Memory B cell (primary cell): ENCODE data around the gene DDA1.
"Not testable (repeated sequence)": the region's sequence is repeated elsewhere in the genome, so short reads cannot be mapped to it uniquely, and the experiment has no call there.

Source experiments
- ATAC-seq: fragments of 150-1000 bp; cut with Tn5 transposase; 2 replicates; pipeline ENCODE4 v1.10.0; 2021; ENCODE audit warnings: low read depth, mild to moderate bottlenecking, moderate library complexity
- DNase-seq, 2 donors: peaks; one replicate each; pipeline ENCODE4 v3.0.0; 2022; ENCODE audit warnings: low spot score in 2 of 2
- H3K27ac Mint-ChIP-seq: one replicate; pipeline ENCODE4 v1.8.0; 2022; ENCODE audit warnings: mild to moderate bottlenecking, moderate library complexity, mixed read lengths
- H3K27me3 Mint-ChIP-seq: one replicate; pipeline ENCODE4 v1.8.0; 2022; ENCODE audit warnings: mixed read lengths
- H3K36me3 Mint-ChIP-seq: one replicate; pipeline ENCODE4 v1.8.0; 2022; ENCODE audit warnings: mild to moderate bottlenecking, mixed read lengths
- H3K4me1 Mint-ChIP-seq: one replicate; pipeline ENCODE4 v1.8.0; 2022; ENCODE audit warnings: mixed read lengths
- H3K4me3 Mint-ChIP-seq: one replicate; pipeline ENCODE4 v1.8.0; 2022; ENCODE audit warnings: mild to moderate bottlenecking, moderate library complexity, mixed read lengths
- H3K9me3 Mint-ChIP-seq: one replicate; pipeline ENCODE4 v1.8.0; 2022; ENCODE audit warnings: mixed read lengths

The DDA1 gene

DNA sequence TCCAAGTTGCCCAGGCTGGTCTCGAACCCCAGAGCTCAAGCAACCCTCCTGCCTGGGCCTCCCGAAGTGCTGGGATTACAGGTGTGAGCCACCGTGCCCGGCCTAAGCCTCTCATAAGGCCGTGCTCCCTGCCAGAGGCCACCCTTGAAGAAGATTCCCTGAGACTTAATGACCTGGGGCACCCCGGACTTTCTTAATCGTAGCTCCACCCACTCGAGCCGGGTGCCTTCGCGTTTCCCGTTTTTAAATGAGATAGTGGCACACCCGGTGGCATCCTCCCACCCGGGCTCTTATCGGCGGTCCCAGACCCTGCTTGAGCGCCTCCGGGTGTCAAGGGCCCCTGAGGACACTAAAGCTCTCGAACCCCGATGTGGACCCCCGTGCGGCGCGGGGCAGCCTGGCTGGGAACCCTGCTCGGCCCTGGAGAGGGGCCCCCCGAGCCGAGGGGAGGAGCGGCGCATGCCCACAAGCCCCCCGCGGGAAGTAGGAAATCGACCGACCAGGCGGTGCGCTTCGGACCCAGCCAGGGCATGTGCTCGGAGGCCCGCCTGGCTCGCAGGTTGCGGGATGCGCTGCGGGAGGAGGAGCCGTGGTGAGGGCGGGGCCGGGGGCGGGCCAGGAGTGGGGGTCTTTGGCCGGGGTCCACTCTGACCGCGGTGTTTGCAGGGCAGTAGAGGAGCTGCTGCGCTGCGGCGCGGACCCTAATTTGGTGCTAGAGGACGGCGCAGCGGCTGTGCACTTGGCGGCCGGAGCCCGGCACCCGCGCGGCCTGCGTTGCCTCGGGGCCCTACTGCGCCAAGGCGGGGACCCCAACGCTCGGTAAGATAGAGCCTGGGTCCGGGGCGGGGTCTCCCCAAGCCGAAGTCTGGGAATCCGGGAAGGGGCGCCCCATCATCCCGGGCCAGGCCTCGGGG lies 27.7 kb upstream of the DDA1 start, which contains the start of gene ANKLE1:
Gene ANKLE1 (plus strand): TSS at position 511 of the 914 bp plus-strand sequence. CDS start 20 bp downstream, at position 531.
- peak within 1 kb of the TSS; percentile 53 for H3K27ac Mint-ChIP-seq
- peak in 1 of 2 donors; percentile 61 for DNase-seq
- H3K9me3 Mint-ChIP-seq = no peaks in the 10 kb centered on the region
- H3K4me3 Mint-ChIP-seq = peak within 1 kb of the TSS; percentile 87
- H3K4me1 Mint-ChIP-seq = peaks cover 8% of the 10 kb centered on the region
- H3K36me3 Mint-ChIP-seq = peaks cover 10% of the 10 kb centered on the region
- H3K27me3 Mint-ChIP-seq = no peaks in the 10 kb centered on the region
- ATAC-seq = peak; percentile 62

DNA sequence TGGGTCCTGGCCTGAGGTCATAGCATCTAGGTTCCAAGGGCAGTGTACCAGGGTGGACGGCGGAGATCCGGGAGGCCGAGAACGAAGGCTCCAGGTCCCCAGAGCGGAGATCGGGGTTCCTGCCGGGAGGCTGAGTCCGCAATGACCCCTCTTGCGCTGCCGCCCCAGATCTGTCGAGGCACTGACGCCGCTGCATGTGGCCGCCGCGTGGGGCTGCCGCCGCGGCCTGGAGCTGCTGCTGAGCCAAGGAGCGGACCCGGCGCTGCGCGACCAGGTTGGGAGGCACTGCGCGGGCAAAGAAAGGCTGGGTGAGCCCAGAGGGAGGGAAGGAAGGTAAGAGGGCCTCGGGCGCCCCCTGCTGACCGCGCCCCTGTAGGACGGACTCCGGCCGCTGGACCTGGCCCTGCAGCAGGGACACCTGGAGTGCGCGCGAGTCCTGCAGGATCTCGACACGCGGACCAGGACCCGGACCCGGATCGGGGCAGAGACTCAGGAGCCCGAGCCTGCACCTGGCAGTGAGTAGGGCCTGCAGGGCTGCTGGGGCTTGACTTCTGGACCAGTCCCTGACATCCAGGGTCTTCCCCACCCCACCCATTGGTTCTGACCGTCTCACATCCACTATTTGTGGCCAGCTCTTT lies 26.8 kb upstream of the DDA1 start:
- Mint-ChIP-seq H3K36me3 (peaks cover under 1% of the 10 kb centered on the region), H3K27ac (no peak overlapping the region), H3K4me3 (peak overlapping the region; percentile 87), H3K9me3 (no peaks in the 10 kb centered on the region), H3K27me3 (no peaks in the 10 kb centered on the region), H3K4me1 (peaks cover 8% of the 10 kb centered on the region)
- ATAC-seq (peak; percentile 84), DNase-seq (peak; percentile 78 to 84)

DNA sequence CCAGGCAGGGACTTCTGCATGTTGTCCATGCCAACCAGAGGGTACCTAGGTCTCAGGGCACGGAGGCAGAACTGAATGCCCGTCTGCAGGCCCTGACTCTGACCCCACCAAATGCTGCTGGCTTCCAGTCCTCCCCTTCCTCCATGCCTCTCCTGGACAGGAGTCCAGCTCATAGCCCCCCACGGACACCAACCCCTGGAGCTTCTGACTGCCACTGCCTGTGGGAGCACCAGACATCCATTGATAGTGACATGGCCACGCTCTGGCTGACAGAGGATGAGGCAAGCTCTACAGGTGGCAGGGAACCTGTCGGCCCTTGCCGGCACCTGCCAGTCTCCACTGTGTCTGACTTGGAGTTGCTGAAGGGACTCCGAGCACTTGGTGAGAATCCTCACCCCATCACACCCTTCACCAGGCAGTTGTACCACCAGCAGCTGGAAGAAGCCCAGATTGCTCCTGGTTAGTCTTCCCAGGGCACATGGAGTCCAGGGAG lies 25.8 kb upstream of the DDA1 start:
- Mint-ChIP-seq H3K4me3 (peak overlapping the region; percentile 48), H3K9me3 (no peaks in the 10 kb centered on the region)
- ATAC-seq = no peak

DNA sequence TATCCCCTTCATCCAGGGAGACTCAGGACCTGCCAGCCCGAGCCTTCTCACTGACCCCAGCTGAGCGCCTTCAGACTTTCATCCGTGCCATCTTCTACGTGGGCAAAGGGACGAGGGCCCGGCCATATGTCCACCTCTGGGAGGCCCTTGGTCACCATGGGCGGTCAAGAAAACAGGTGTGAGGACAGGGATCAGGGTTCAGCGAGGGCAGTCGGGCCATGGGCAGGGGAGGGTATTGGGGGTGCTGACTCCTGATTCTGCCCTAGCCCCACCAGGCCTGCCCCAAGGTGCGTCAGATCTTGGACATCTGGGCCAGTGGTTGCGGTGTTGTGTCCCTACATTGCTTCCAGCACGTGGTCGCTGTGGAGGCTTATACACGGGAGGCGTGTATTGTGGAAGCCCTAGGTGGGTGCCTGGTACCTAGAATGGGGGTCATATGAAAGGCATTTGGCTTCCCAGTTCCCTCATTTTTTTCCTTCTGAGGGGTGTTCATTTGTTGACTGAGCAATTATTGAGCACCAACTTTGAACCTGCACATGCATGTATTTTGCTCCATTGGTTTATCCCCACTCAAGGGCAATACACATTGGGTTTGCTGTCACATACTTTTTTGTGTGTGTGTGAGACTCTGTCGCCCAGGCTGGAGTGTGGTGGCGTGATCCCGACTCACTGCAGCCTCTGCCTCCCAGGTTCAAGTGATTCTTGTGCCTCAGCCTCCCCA lies 23.8 kb upstream of the DDA1 start:
- H3K4me3 Mint-ChIP-seq = no peak overlapping the region
- DNase-seq (no peak), ATAC-seq (no peak)
- H3K9me3 Mint-ChIP-seq = no peaks in the 10 kb centered on the region
- no peaks in the 10 kb centered on the region for H3K27me3 Mint-ChIP-seq
- H3K4me1 Mint-ChIP-seq = peaks cover 8% of the 10 kb centered on the region
- H3K36me3 Mint-ChIP-seq = no peaks in the 10 kb centered on the region
- no peak overlapping the region for H3K27ac Mint-ChIP-seq

More for the DNA sequence above, 25.8 kb upstream of the DDA1 start:
- no peak overlapping the region for H3K27ac Mint-ChIP-seq
- no peaks in the 10 kb centered on the region for H3K27me3 Mint-ChIP-seq
- H3K4me1 Mint-ChIP-seq = peaks cover 8% of the 10 kb centered on the region
- DNase-seq = no peak
- no peaks in the 10 kb centered on the region for H3K36me3 Mint-ChIP-seq

DNA sequence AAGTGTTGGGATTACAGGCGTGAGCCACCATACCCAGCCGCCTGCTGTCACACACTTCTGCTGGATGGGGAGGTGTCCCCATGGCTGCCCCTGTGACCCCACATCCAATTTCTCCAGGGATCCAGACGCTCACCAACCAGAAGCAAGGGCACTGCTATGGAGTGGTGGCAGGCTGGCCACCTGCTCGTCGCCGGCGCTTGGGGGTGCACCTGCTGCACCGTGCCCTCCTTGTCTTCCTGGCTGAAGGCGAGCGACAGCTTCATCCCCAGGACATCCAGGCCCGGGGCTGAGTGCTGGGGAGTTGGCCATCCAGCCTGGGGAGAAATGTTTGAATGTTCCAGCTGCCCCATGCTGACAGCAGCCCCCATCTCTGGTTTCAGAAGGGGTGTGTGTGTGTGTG lies 23.1 kb upstream of the DDA1 start:
- H3K4me1 Mint-ChIP-seq = peaks cover 8% of the 10 kb centered on the region
- ATAC-seq (no peak), DNase-seq (no peak)
- H3K27ac Mint-ChIP-seq = no peak overlapping the region
- H3K9me3 Mint-ChIP-seq = no peaks in the 10 kb centered on the region
- no peaks in the 10 kb centered on the region for H3K36me3 Mint-ChIP-seq
- H3K27me3 Mint-ChIP-seq = no peaks in the 10 kb centered on the region
- no peak overlapping the region for H3K4me3 Mint-ChIP-seq

DNA sequence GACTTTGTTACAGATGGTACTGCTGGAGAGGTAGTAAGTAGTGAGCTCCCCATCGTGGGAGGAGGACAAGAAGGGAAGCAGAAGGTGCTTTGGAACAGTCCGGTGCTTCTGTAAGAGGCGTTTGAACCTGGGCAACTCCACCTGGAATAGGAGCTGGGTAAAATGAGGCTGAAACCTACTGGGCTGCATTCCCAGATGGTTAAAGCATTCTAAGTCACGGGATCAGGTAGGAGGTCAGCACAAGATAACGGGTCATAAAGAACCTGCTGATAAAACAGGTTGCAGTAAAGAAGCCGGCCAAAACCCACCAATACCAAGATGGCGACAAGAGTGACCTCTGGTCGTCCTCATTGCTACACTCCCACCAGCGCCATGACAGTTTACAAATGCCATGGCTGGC lies 22.6 kb upstream of the DDA1 start:
- Mint-ChIP-seq H3K9me3 (no peaks in the 10 kb centered on the region), H3K27ac (no peak overlapping the region), H3K4me3 (no peak overlapping the region), H3K36me3 (no peaks in the 10 kb centered on the region), H3K27me3 (no peaks in the 10 kb centered on the region), H3K4me1 (peaks cover 5% of the 10 kb centered on the region)
- DNase-seq = no peak
- no peak for ATAC-seq

DNA sequence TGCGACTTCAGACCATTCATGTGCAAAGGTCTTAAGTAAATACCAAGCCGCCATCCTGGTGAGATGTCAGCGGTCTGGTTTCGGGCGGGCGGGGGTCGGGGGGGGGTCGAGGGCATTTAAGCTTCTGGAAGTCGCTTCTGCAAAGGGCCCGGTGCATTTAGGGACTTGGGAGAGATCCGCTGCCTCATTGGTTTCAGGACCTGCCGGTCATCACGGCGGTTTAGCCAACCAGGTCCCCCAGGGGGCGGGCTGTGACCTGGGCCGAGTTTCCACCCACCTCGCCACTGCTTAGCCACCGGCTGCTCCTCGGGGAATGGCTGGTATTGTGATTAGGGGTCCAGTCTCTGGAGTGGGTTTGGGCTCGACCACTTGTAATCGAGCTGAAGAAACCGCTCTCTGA lies 19.9 kb upstream of the DDA1 start:
- Mint-ChIP-seq H3K36me3 (no peaks in the 10 kb centered on the region), H3K4me3 (no peak overlapping the region), H3K9me3 (no peaks in the 10 kb centered on the region), H3K27ac (no peak overlapping the region), H3K27me3 (no peaks in the 10 kb centered on the region), H3K4me1 (peaks cover 5% of the 10 kb centered on the region)
- ATAC-seq (no peak), DNase-seq (peak in 1 of 2 donors; percentile 56)

DNA sequence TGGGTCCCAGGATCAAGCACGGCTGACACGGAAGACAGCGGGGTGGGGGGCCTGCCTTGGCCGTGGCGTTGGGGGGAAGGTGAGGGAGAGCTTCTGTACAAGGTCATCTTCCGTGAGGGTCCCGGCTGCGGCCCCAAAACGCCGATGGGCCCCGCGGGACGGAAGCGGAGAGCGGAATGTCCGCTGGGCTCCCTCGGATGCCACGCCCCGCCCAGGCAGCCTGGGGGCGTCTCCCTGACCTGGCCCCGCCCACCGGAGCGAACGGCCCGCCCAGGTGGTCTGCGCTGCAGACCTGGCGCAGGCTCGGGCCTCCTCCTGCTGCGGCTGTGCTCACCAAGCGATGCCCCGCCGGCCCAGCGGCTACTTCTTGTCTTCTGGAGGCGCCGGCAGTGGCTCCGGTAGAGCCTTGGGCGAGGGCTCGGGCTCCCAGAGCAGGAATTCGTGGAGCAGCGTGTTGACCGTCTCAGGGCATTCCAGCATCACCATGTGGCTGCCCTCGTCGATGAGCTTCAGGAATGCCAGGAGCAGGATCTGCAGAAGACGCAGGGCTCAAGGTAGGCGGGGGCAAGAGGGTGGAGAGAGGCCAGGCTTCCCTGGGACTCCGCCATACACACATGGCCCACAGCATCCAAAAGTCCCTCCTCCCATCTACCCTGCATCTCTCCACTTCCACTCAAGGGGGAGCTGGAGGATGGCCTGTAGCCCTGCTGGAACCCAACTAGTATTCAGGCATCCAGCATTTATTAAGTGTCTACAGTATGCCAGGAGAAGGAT lies 16.9 kb upstream of the DDA1 start:
- DNase-seq (peak; percentile 81 to 87), ATAC-seq (peak; percentile 89)
- H3K4me1 Mint-ChIP-seq = peaks cover 5% of the 10 kb centered on the region
- peak overlapping the region; percentile 82 for H3K4me3 Mint-ChIP-seq
- no peaks in the 10 kb centered on the region for H3K9me3 Mint-ChIP-seq
- no peaks in the 10 kb centered on the region for H3K27me3 Mint-ChIP-seq
- no peak overlapping the region for H3K27ac Mint-ChIP-seq
- no peaks in the 10 kb centered on the region for H3K36me3 Mint-ChIP-seq

DNA sequence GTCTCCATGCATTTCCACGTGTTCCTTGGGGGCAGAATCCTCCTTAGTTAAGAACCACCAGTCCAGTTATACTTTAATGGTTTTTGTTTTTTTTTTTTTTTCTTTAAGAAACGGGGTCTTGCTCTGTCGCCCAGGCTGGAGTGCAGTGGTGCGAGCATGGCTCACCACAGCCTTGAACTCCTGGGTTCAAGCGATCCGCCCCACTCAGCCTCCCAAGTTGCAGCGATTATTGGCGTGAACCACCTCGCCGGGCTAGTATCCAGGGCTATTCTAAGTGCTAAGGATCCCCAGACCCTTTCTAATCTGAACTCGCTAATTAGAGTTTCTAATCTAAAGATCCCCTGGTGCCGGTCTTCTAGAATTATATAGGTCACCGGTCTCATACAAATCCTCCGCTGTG lies 15.8 kb upstream of the DDA1 start:
- ATAC-seq = no peak
- no peak overlapping the region for H3K4me3 Mint-ChIP-seq

DNA sequence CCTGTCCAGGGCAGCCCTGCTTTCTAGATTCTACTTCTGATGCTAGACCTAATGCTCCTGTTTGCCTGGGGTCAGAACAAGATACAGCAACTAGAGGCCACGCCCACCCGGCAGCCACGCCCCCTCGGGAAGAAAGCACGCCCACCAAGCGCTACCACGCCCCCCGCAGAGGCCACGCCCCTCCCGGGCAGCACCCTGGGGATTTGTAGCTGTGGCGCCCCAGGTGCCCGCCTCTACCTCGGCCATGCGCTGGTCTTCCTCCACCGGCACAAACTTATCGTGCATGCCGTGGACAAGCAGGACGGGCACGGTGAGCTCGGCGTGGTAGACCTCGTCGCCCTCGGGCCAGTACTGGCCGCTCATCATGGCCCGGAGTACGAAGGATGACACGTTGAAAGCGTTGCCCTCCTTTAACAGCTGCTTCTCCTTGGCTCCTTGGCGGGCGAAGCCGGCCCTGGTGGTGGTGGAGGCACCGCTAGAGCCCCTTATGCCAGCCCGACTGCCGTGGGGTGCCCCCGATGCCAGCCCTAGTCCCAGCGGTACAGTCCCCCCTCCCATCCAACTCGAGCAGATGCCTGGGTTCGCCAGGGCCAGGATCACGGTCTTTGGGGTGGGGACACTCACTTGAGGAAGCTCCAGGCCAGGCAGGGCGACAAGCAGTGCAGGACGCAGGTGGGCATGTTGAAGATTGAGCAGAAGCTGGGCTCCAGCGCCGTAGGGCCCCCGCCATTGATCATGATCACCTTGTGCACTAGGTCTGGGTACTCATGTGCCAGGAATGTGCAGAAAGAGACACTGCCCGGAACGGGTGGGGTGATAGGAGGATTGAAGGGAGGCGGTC lies 15.1 kb upstream of the DDA1 start:
- no peaks in the 10 kb centered on the region for H3K36me3 Mint-ChIP-seq
- DNase-seq (peak; percentile 60 to 82), ATAC-seq (peak; percentile 26)
- H3K4me3 Mint-ChIP-seq = no peak overlapping the region
- H3K9me3 Mint-ChIP-seq = no peaks in the 10 kb centered on the region
- H3K27ac Mint-ChIP-seq = no peak overlapping the region
- H3K4me1 Mint-ChIP-seq = peaks cover 5% of the 10 kb centered on the region
- H3K27me3 Mint-ChIP-seq = no peaks in the 10 kb centered on the region

More for the DNA sequence above, 15.8 kb upstream of the DDA1 start:
- no peaks in the 10 kb centered on the region for H3K9me3 Mint-ChIP-seq
- no peaks in the 10 kb centered on the region for H3K36me3 Mint-ChIP-seq
- no peaks in the 10 kb centered on the region for H3K27me3 Mint-ChIP-seq
- H3K27ac Mint-ChIP-seq = no peak overlapping the region
- DNase-seq = no peak
- peaks cover 5% of the 10 kb centered on the region for H3K4me1 Mint-ChIP-seq

DNA sequence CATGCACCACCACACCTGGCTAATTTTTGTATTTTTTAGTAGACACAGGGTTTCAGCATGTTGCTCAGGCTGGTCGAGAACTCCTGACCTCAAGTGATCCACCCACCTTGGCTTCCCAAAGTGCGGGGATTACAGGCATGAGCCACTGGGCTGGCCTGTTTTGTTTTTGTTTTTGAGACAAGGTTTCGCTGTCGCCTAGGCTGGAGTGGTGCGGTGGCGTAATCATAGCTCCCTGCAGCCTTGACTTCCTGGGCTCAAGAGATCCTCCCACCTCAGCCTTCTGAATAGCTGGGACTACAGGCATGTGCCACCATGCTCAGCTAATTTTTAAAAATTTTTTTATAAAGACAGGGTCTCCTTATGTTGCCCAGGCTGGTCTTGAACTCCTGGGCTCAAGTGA lies 13.8 kb upstream of the DDA1 start:
- ATAC-seq, H3K4me1 Mint-ChIP-seq, H3K36me3 Mint-ChIP-seq: not testable (repeated sequence)

DNA sequence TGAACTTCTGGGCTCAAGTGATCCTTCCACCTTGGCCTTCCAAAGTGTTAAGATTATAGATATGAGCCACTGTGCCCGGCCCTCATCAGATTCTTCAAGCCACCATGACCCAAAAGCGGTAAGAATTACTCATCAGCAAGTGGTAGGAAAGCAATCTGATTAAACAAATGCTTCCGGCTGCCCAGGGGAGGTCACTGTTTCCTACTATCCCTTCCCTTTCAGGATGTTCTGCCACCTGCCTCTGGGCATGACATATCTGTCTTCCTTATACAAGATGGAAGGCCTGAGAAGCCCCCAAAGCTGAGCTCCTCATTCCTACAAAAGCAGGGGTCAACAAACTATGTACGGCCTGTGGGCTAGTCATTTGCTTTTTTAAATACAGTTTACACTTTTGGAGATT lies 13.1 kb upstream of the DDA1 start:
- Mint-ChIP-seq H3K9me3 (no peaks in the 10 kb centered on the region), H3K36me3 (no peaks in the 10 kb centered on the region), H3K27ac (no peak overlapping the region), H3K4me3 (no peak overlapping the region), H3K27me3 (no peaks in the 10 kb centered on the region), H3K4me1 (peaks cover 5% of the 10 kb centered on the region)
- no peak for DNase-seq
- no peak for ATAC-seq

More for the DNA sequence above, 13.8 kb upstream of the DDA1 start:
- not testable (repeated sequence) for H3K27me3 Mint-ChIP-seq, H3K9me3 Mint-ChIP-seq, H3K4me3 Mint-ChIP-seq, H3K27ac Mint-ChIP-seq, DNase-seq

DNA sequence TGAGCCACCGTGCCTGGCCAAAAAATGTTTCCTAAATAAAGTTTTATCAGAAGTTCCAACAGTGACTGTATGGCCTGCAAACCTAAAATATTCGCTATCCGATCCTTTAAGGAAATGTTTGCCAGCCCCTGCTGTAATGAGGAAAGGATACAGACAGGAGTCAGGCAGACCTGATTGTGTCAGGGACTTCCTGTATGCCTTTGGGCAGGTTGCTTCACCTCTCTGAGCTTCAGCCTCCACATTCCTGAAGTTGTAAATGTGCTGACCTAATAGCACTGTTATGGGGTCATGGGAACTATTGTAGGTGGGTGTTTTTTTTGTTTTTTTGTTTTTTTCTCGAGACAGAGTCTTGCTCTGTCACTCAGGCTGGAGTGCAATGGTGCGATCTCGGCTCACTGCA lies 12.4 kb upstream of the DDA1 start:
- no peak for DNase-seq
- Mint-ChIP-seq H3K4me3 (no peak overlapping the region), H3K4me1 (peaks cover 4% of the 10 kb centered on the region), H3K27me3 (no peaks in the 10 kb centered on the region), H3K36me3 (no peaks in the 10 kb centered on the region), H3K27ac (no peak overlapping the region), H3K9me3 (no peaks in the 10 kb centered on the region)
- no peak for ATAC-seq
